ENCODE results near the gene XYLT2.

The XYLT2 gene

GRCh38 chr17:50349243-50349600 lies 3.3 kb downstream of the XYLT2 start:
- ATAC-seq (ENCODE audit: low read depth): no peak
- no peak overlapping the region for H3K4me3 Mint-ChIP-seq

GRCh38 chr17:50350733-50351132 lies 4.8 kb downstream of the XYLT2 start:
- no peaks in the 10 kb centered on the region for H3K27me3 Mint-ChIP-seq
- no peaks in the 10 kb centered on the region for H3K9me3 Mint-ChIP-seq
- peaks cover 9% of the 10 kb centered on the region for H3K36me3 Mint-ChIP-seq
- no peak overlapping the region for H3K4me3 Mint-ChIP-seq
- ATAC-seq (ENCODE audit: low read depth) (no peak), DNase-seq (ENCODE audit: low spot score in 2 of 2) (no peak)
- peaks cover 29% of the 10 kb centered on the region for H3K4me1 Mint-ChIP-seq
- no peak overlapping the region for H3K27ac Mint-ChIP-seq

More at GRCh38 chr17:50349243-50349600, 3.3 kb downstream of the XYLT2 start:
- no peaks in the 10 kb centered on the region for H3K27me3 Mint-ChIP-seq
- DNase-seq (ENCODE audit: low spot score in 2 of 2): no peak
- peaks cover 7% of the 10 kb centered on the region for H3K36me3 Mint-ChIP-seq
- H3K27ac Mint-ChIP-seq: no peak overlapping the region
- peaks cover 34% of the 10 kb centered on the region for H3K4me1 Mint-ChIP-seq
- no peaks in the 10 kb centered on the region for H3K9me3 Mint-ChIP-seq

GRCh38 chr17:50352072-50352692 lies 6.3 kb downstream of the XYLT2 start:
- DNase-seq (ENCODE audit: low spot score in 2 of 2): no peak
- no peaks in the 10 kb centered on the region for H3K27me3 Mint-ChIP-seq
- peaks cover 9% of the 10 kb centered on the region for H3K36me3 Mint-ChIP-seq
- H3K4me3 Mint-ChIP-seq: no peak overlapping the region
- H3K4me1 Mint-ChIP-seq: peaks cover 23% of the 10 kb centered on the region
- no peaks in the 10 kb centered on the region for H3K9me3 Mint-ChIP-seq
- ATAC-seq (ENCODE audit: low read depth): no peak
- H3K27ac Mint-ChIP-seq: no peak overlapping the region

GRCh38 chr17:50352693-50353599 lies 7.0 kb downstream of the XYLT2 start:
- no peak overlapping the region for H3K4me3 Mint-ChIP-seq
- H3K27ac Mint-ChIP-seq: no peak overlapping the region
- H3K36me3 Mint-ChIP-seq: peaks cover 9% of the 10 kb centered on the region

GRCh38 chr17:50353600-50354195 lies 7.8 kb downstream of the XYLT2 start:
- Mint-ChIP-seq H3K4me1 (peaks cover 14% of the 10 kb centered on the region), H3K27me3 (no peaks in the 10 kb centered on the region), H3K36me3 (peaks cover 9% of the 10 kb centered on the region)

More at GRCh38 chr17:50352693-50353599, 7.0 kb downstream of the XYLT2 start:
- Mint-ChIP-seq H3K27me3 (no peaks in the 10 kb centered on the region), H3K9me3 (no peaks in the 10 kb centered on the region), H3K4me1 (peaks cover 18% of the 10 kb centered on the region)
- no peak for DNase-seq (ENCODE audit: low spot score in 2 of 2)
- ATAC-seq (ENCODE audit: low read depth): no peak

GRCh38 chr17:50354198-50354597 lies 8.3 kb downstream of the XYLT2 start:
- ATAC-seq (ENCODE audit: low read depth): no peak

More at GRCh38 chr17:50353600-50354195, 7.8 kb downstream of the XYLT2 start:
- Mint-ChIP-seq H3K4me3 (no peak overlapping the region), H3K9me3 (no peaks in the 10 kb centered on the region), H3K27ac (no peak overlapping the region)
- ATAC-seq (ENCODE audit: low read depth) (no peak), DNase-seq (ENCODE audit: low spot score in 2 of 2) (no peak)

GRCh38 chr17:50354776-50355175 lies 8.8 kb downstream of the XYLT2 start:
- H3K27ac Mint-ChIP-seq: no peak overlapping the region
- ATAC-seq (ENCODE audit: low read depth): no peak
- DNase-seq (ENCODE audit: low spot score in 2 of 2): no peak
- H3K9me3 Mint-ChIP-seq: no peaks in the 10 kb centered on the region
- H3K36me3 Mint-ChIP-seq: peaks cover 9% of the 10 kb centered on the region
- H3K4me1 Mint-ChIP-seq: peaks cover 11% of the 10 kb centered on the region
- H3K4me3 Mint-ChIP-seq: no peak overlapping the region
- H3K27me3 Mint-ChIP-seq: no peaks in the 10 kb centered on the region

More at GRCh38 chr17:50354198-50354597, 8.3 kb downstream of the XYLT2 start:
- Mint-ChIP-seq H3K27me3 (no peaks in the 10 kb centered on the region), H3K4me1 (peaks cover 11% of the 10 kb centered on the region), H3K9me3 (no peaks in the 10 kb centered on the region), H3K27ac (no peak overlapping the region), H3K36me3 (peaks cover 9% of the 10 kb centered on the region), H3K4me3 (no peak overlapping the region)
- no peak for DNase-seq (ENCODE audit: low spot score in 2 of 2)

GRCh38 chr17:50355336-50355700 lies 9.4 kb downstream of the XYLT2 start:
- Mint-ChIP-seq H3K27me3 (no peaks in the 10 kb centered on the region), H3K9me3 (no peaks in the 10 kb centered on the region), H3K4me1 (peaks cover 11% of the 10 kb centered on the region), H3K4me3 (no peak overlapping the region), H3K36me3 (peaks cover 9% of the 10 kb centered on the region), H3K27ac (no peak overlapping the region)
- no peak for DNase-seq (ENCODE audit: low spot score in 2 of 2)
- no peak for ATAC-seq (ENCODE audit: low read depth)

GRCh38 chr17:50355701-50356341 lies 9.9 kb downstream of the XYLT2 start:
- Mint-ChIP-seq H3K27me3 (no peaks in the 10 kb centered on the region), H3K4me3 (no peak overlapping the region), H3K4me1 (peaks cover 6% of the 10 kb centered on the region), H3K9me3 (no peaks in the 10 kb centered on the region), H3K27ac (no peak overlapping the region), H3K36me3 (peaks cover 9% of the 10 kb centered on the region)
- no peak for DNase-seq (ENCODE audit: low spot score in 2 of 2)
- ATAC-seq (ENCODE audit: low read depth): no peak

- no peak for DNase-seq (ENCODE audit: low spot score in 2 of 2)
- H3K4me3 Mint-ChIP-seq: no peak overlapping the region
- no peak for ATAC-seq (ENCODE audit: low read depth)
- H3K4me1 Mint-ChIP-seq: peaks cover 3% of the 10 kb centered on the region
- no peaks in the 10 kb centered on the region for H3K9me3 Mint-ChIP-seq
- H3K27me3 Mint-ChIP-seq: no peaks in the 10 kb centered on the region
- H3K36me3 Mint-ChIP-seq: peaks cover 9% of the 10 kb centered on the region
- no peak overlapping the region for H3K27ac Mint-ChIP-seq
Measured at GRCh38 chr17:50356418-50356817, 10.5 kb downstream of the XYLT2 start.

GRCh38 chr17:50356892-50357510 lies 11.1 kb downstream of the XYLT2 start:
- Mint-ChIP-seq H3K36me3 (peaks cover 9% of the 10 kb centered on the region), H3K4me3 (no peak overlapping the region), H3K4me1 (no peaks in the 10 kb centered on the region), H3K27ac (no peak overlapping the region), H3K9me3 (no peaks in the 10 kb centered on the region), H3K27me3 (no peaks in the 10 kb centered on the region)
- no peak for DNase-seq (ENCODE audit: low spot score in 2 of 2)
- no peak for ATAC-seq (ENCODE audit: low read depth)

- Mint-ChIP-seq H3K9me3 (no peaks in the 10 kb centered on the region), H3K36me3 (peaks cover 6% of the 10 kb centered on the region), H3K27ac (no peak overlapping the region), H3K4me1 (peaks cover 3% of the 10 kb centered on the region), H3K27me3 (no peaks in the 10 kb centered on the region), H3K4me3 (no peak overlapping the region)
- DNase-seq (ENCODE audit: low spot score in 2 of 2) (no peak), ATAC-seq (ENCODE audit: low read depth) (no peak)
Measured at GRCh38 chr17:50358177-50358576, 12.3 kb downstream of the XYLT2 start.

- H3K4me1 Mint-ChIP-seq: peaks cover 3% of the 10 kb centered on the region
- H3K36me3 Mint-ChIP-seq: peaks cover 2% of the 10 kb centered on the region
- H3K9me3 Mint-ChIP-seq: no peaks in the 10 kb centered on the region
- no peaks in the 10 kb centered on the region for H3K27me3 Mint-ChIP-seq
- H3K27ac Mint-ChIP-seq: no peak overlapping the region
- no peak overlapping the region for H3K4me3 Mint-ChIP-seq
- ATAC-seq (ENCODE audit: low read depth) (no peak), DNase-seq (ENCODE audit: low spot score in 2 of 2) (no peak)
Measured at GRCh38 chr17:50359005-50359699, 13.2 kb downstream of the XYLT2 start.
